Measurements from ENCODE around the gene SLC2A13.

The SLC2A13 gene

GRCh38 chr12:40105515-40106201 lies at the start of gene SLC2A13:
TSS of gene SLC2A13 (minus strand) at chr12:40106081. CDS start at chr12:40105808, 273 bp downstream.
- Histone ChIP-seq H3K4me1 (ENCODE audit: control insufficient read depth in 1 of 2, insufficient read depth in 2 of 2, low read length in 2 of 2) (peaks cover 4 to 20% of the 10 kb centered on the region in 2 donors), H3K4me3 (ENCODE audit: low read depth in 1 of 2, low read length in 2 of 2) (peak within 1 kb of the TSS; percentile 90 to 95), H3K27ac (ENCODE audit: low read length) (peak within 1 kb of the TSS; percentile 61), H3K27me3 (ENCODE audit: low read depth, low read length) (no peaks in the 10 kb centered on the region), H3K9me3 (ENCODE audit: control insufficient read depth in 1 of 2, low read length in 2 of 2) (no peaks in the 10 kb centered on the region), H3K36me3 (ENCODE audit: control insufficient read depth in 1 of 2, insufficient read depth in 2 of 2, low read length in 2 of 2) (no peaks in the 10 kb centered on the region)

- Histone ChIP-seq H3K36me3 (ENCODE audit: control insufficient read depth in 1 of 2, insufficient read depth in 2 of 2, low read length in 2 of 2) (no peaks in the 10 kb centered on the region), H3K4me3 (ENCODE audit: low read depth in 1 of 2, low read length in 2 of 2) (no peak overlapping the region), H3K27me3 (ENCODE audit: low read depth, low read length) (no peaks in the 10 kb centered on the region), H3K27ac (ENCODE audit: low read length) (no peak overlapping the region), H3K4me1 (ENCODE audit: control insufficient read depth in 1 of 2, insufficient read depth in 2 of 2, low read length in 2 of 2) (no peaks in the 10 kb centered on the region), H3K9me3 (ENCODE audit: control insufficient read depth in 1 of 2, low read length in 2 of 2) (no peaks in the 10 kb centered on the region)
Measured at GRCh38 chr12:40154381-40154780, 48.5 kb upstream of the SLC2A13 start.

GRCh38 chr12:40153432-40153831 lies 47.6 kb upstream of the SLC2A13 start:
- Histone ChIP-seq H3K27ac (ENCODE audit: low read length) (no peak overlapping the region), H3K36me3 (ENCODE audit: control insufficient read depth in 1 of 2, insufficient read depth in 2 of 2, low read length in 2 of 2) (no peaks in the 10 kb centered on the region), H3K27me3 (ENCODE audit: low read depth, low read length) (no peaks in the 10 kb centered on the region), H3K4me3 (ENCODE audit: low read depth in 1 of 2, low read length in 2 of 2) (no peak overlapping the region), H3K4me1 (ENCODE audit: control insufficient read depth in 1 of 2, insufficient read depth in 2 of 2, low read length in 2 of 2) (no peaks in the 10 kb centered on the region), H3K9me3 (ENCODE audit: control insufficient read depth in 1 of 2, low read length in 2 of 2) (no peaks in the 10 kb centered on the region)

GRCh38 chr12:40152783-40153383 lies 47.0 kb upstream of the SLC2A13 start:
- no peaks in the 10 kb centered on the region for H3K27me3 ChIP-seq (ENCODE audit: low read depth, low read length)
- H3K4me3 ChIP-seq (ENCODE audit: low read depth in 1 of 2, low read length in 2 of 2), result no peak overlapping the region
- no peaks in the 10 kb centered on the region for H3K9me3 ChIP-seq (ENCODE audit: control insufficient read depth in 1 of 2, low read length in 2 of 2)
- no peaks in the 10 kb centered on the region for H3K36me3 ChIP-seq (ENCODE audit: control insufficient read depth in 1 of 2, insufficient read depth in 2 of 2, low read length in 2 of 2)
- no peaks in the 10 kb centered on the region for H3K4me1 ChIP-seq (ENCODE audit: control insufficient read depth in 1 of 2, insufficient read depth in 2 of 2, low read length in 2 of 2)
- no peak overlapping the region for H3K27ac ChIP-seq (ENCODE audit: low read length)

GRCh38 chr12:40149673-40150260 lies 43.9 kb upstream of the SLC2A13 start:
- H3K9me3 ChIP-seq (ENCODE audit: control insufficient read depth in 1 of 2, low read length in 2 of 2), result no peaks in the 10 kb centered on the region
- no peak overlapping the region for H3K4me3 ChIP-seq (ENCODE audit: low read depth in 1 of 2, low read length in 2 of 2)
- H3K4me1 ChIP-seq (ENCODE audit: control insufficient read depth in 1 of 2, insufficient read depth in 2 of 2, low read length in 2 of 2), result no peaks in the 10 kb centered on the region
- no peaks in the 10 kb centered on the region for H3K27me3 ChIP-seq (ENCODE audit: low read depth, low read length)
- no peaks in the 10 kb centered on the region for H3K36me3 ChIP-seq (ENCODE audit: control insufficient read depth in 1 of 2, insufficient read depth in 2 of 2, low read length in 2 of 2)
- H3K27ac ChIP-seq (ENCODE audit: low read length), result no peak overlapping the region

GRCh38 chr12:40146800-40147797 lies 41.2 kb upstream of the SLC2A13 start:
- Histone ChIP-seq H3K27ac (ENCODE audit: low read length) (no peak overlapping the region), H3K9me3 (ENCODE audit: control insufficient read depth in 1 of 2, low read length in 2 of 2) (no peaks in the 10 kb centered on the region), H3K36me3 (ENCODE audit: control insufficient read depth in 1 of 2, insufficient read depth in 2 of 2, low read length in 2 of 2) (no peaks in the 10 kb centered on the region), H3K4me3 (ENCODE audit: low read depth in 1 of 2, low read length in 2 of 2) (no peak overlapping the region), H3K4me1 (ENCODE audit: control insufficient read depth in 1 of 2, insufficient read depth in 2 of 2, low read length in 2 of 2) (no peaks in the 10 kb centered on the region), H3K27me3 (ENCODE audit: low read depth, low read length) (no peaks in the 10 kb centered on the region)

- H3K27ac ChIP-seq (ENCODE audit: low read length), result no peak overlapping the region
- H3K4me3 ChIP-seq (ENCODE audit: low read depth in 1 of 2, low read length in 2 of 2), result no peak overlapping the region
- no peaks in the 10 kb centered on the region for H3K4me1 ChIP-seq (ENCODE audit: control insufficient read depth in 1 of 2, insufficient read depth in 2 of 2, low read length in 2 of 2)
- H3K9me3 ChIP-seq (ENCODE audit: control insufficient read depth in 1 of 2, low read length in 2 of 2), result no peaks in the 10 kb centered on the region
- no peaks in the 10 kb centered on the region for H3K36me3 ChIP-seq (ENCODE audit: control insufficient read depth in 1 of 2, insufficient read depth in 2 of 2, low read length in 2 of 2)
- no peaks in the 10 kb centered on the region for H3K27me3 ChIP-seq (ENCODE audit: low read depth, low read length)
Measured at GRCh38 chr12:40145896-40146295, 40.0 kb upstream of the SLC2A13 start.

GRCh38 chr12:40144023-40144422 lies 38.1 kb upstream of the SLC2A13 start:
- H3K36me3 ChIP-seq (ENCODE audit: control insufficient read depth in 1 of 2, insufficient read depth in 2 of 2, low read length in 2 of 2), result no peaks in the 10 kb centered on the region
- no peak overlapping the region for H3K4me3 ChIP-seq (ENCODE audit: low read depth in 1 of 2, low read length in 2 of 2)
- no peaks in the 10 kb centered on the region for H3K4me1 ChIP-seq (ENCODE audit: control insufficient read depth in 1 of 2, insufficient read depth in 2 of 2, low read length in 2 of 2)
- no peak overlapping the region for H3K27ac ChIP-seq (ENCODE audit: low read length)
- H3K27me3 ChIP-seq (ENCODE audit: low read depth, low read length), result no peaks in the 10 kb centered on the region
- no peaks in the 10 kb centered on the region for H3K9me3 ChIP-seq (ENCODE audit: control insufficient read depth in 1 of 2, low read length in 2 of 2)

- Histone ChIP-seq H3K27ac (ENCODE audit: low read length) (no peak overlapping the region), H3K36me3 (ENCODE audit: control insufficient read depth in 1 of 2, insufficient read depth in 2 of 2, low read length in 2 of 2) (no peaks in the 10 kb centered on the region), H3K9me3 (ENCODE audit: control insufficient read depth in 1 of 2, low read length in 2 of 2) (no peaks in the 10 kb centered on the region), H3K4me1 (ENCODE audit: control insufficient read depth in 1 of 2, insufficient read depth in 2 of 2, low read length in 2 of 2) (no peaks in the 10 kb centered on the region), H3K4me3 (ENCODE audit: low read depth in 1 of 2, low read length in 2 of 2) (no peak overlapping the region), H3K27me3 (ENCODE audit: low read depth, low read length) (no peaks in the 10 kb centered on the region)
Measured at GRCh38 chr12:40142001-40142744, 36.3 kb upstream of the SLC2A13 start.

GRCh38 chr12:40138526-40138925 lies 32.6 kb upstream of the SLC2A13 start:
- H3K4me1 ChIP-seq (ENCODE audit: control insufficient read depth in 1 of 2, insufficient read depth in 2 of 2, low read length in 2 of 2), result no peaks in the 10 kb centered on the region
- no peaks in the 10 kb centered on the region for H3K9me3 ChIP-seq (ENCODE audit: control insufficient read depth in 1 of 2, low read length in 2 of 2)
- no peaks in the 10 kb centered on the region for H3K27me3 ChIP-seq (ENCODE audit: low read depth, low read length)
- H3K27ac ChIP-seq (ENCODE audit: low read length), result no peak overlapping the region
- no peaks in the 10 kb centered on the region for H3K36me3 ChIP-seq (ENCODE audit: control insufficient read depth in 1 of 2, insufficient read depth in 2 of 2, low read length in 2 of 2)
- no peak overlapping the region for H3K4me3 ChIP-seq (ENCODE audit: low read depth in 1 of 2, low read length in 2 of 2)

Data from muscle layer of duodenum (tissue), 2 donors.